Putamen (tissue), 1 donor: Measurements from ENCODE around the gene NCKAP5L.

Experiments
- DNase-seq: peaks from one replicate; pipeline ENCODE4 v3.0.0-alpha.2; 2016; ENCODE audit warnings: low spot score

NCKAP5L gene

GRCh38 chr12:49824416-49824815 is 3.8 kb downstream of the NCKAP5L start:
- DNase-seq, result no peak

GRCh38 chr12:49823951-49824350 is 4.3 kb downstream of the NCKAP5L start:
- no peak for DNase-seq

GRCh38 chr12:49823350-49823749 is 4.9 kb downstream of the NCKAP5L start:
- DNase-seq, result no peak

- no peak for DNase-seq
Observed at GRCh38 chr12:49821373-49822287, 6.6 kb downstream of the NCKAP5L start.

GRCh38 chr12:49819786-49820185 is 8.4 kb downstream of the NCKAP5L start:
- no peak for DNase-seq

- DNase-seq, result no peak
Observed at GRCh38 chr12:49818241-49818895, 9.8 kb downstream of the NCKAP5L start.

- no peak for DNase-seq
Observed at GRCh38 chr12:49813131-49813530, 15.1 kb downstream of the NCKAP5L start.

GRCh38 chr12:49811961-49812401 is 16.2 kb downstream of the NCKAP5L start:
- DNase-seq, result no peak

- DNase-seq, result no peak
Observed at GRCh38 chr12:49811136-49811535, 17.1 kb downstream of the NCKAP5L start.

- DNase-seq, result peak; percentile 52
Observed at GRCh38 chr12:49809906-49810389, 18.3 kb downstream of the NCKAP5L start.

GRCh38 chr12:49809381-49809905 is 18.8 kb downstream of the NCKAP5L start:
- no peak for DNase-seq

- DNase-seq, result peak; percentile 74
Observed at GRCh38 chr12:49808686-49809380, 19.4 kb downstream of the NCKAP5L start.

GRCh38 chr12:49807991-49808580 is 20.1 kb downstream of the NCKAP5L start:
- no peak for DNase-seq

- no peak for DNase-seq
Observed at GRCh38 chr12:49806877-49807276, 21.3 kb downstream of the NCKAP5L start.

- DNase-seq, result no peak
Observed at GRCh38 chr12:49806321-49806813, 21.8 kb downstream of the NCKAP5L start.

GRCh38 chr12:49805409-49805808 is 22.8 kb downstream of the NCKAP5L start:
- DNase-seq, result no peak

- no peak for DNase-seq
Observed at GRCh38 chr12:49804821-49805220, 23.4 kb downstream of the NCKAP5L start.

GRCh38 chr12:49803693-49804450 is 24.3 kb downstream of the NCKAP5L start:
- DNase-seq, result no peak

- DNase-seq, result no peak
Observed at GRCh38 chr12:49801141-49802063, 26.8 kb downstream of the NCKAP5L start.
